ENCODE results near the gene ATP5MC2.
A peak's percentile ranks its signal among the peaks of the same experiment; 100 is the strongest.
"Not testable (repeated sequence)": the region's sequence is repeated elsewhere in the genome, so short reads cannot be mapped to it uniquely, and the experiment has no call there.

Gene ATP5MC2

GRCh38 chr12:53675701-53676607 is at the start of gene ATP5MC2:
Gene ATP5MC2, minus strand, starts transcription at chr12:53676083. Its CDS starts 3,469 bp downstream, at chr12:53672614.
- DNase-seq: peak; percentile 98

GRCh38 chr12:53722450-53723041 is 46.7 kb upstream of the ATP5MC2 start:
- no peak for DNase-seq

DNA sequence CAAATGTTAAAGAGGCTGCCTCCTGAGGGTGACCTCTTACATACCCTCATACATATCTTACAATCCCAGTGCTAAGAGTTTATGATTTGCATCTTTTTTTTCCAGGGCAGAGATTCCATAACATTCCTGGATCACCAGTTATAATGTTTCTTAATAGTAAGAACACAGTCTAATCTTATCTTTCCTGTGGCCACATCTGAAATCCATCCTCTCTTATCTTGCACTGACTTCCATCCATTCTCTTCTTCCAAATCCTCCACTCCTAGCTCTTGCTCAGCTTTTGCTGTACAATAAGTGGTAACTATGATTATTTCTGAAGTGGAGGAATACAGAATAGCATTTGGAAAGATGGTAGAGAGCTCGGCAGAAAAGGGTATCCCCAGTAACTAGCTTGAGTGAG is 45.1 kb upstream of the ATP5MC2 start:
- no peak for DNase-seq

DNA sequence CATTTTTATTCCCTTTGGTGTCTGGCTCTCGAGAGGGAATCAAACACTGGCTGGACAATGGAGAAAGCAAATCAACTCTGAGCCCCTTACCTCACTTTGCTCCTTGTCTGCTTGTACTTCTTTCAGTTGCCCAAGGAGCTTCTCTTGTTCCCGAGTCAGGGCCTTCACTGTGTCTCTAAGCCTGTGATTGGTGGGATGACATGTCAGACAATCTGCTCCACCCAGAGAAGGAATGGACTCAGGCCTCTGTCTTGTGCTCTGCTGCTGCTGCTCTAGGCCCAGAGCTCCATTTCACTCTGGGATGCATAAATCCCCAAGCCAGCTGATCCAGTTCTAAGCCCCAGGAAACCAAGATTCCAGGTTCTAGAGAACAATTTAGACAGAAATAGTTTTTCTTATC is 43.8 kb upstream of the ATP5MC2 start:
- DNase-seq: no peak

GRCh38 chr12:53718567-53718966 is 42.7 kb upstream of the ATP5MC2 start:
- DNase-seq: not testable (repeated sequence)

GRCh38 chr12:53717319-53717718 is 41.4 kb upstream of the ATP5MC2 start:
- DNase-seq: no peak

DNA sequence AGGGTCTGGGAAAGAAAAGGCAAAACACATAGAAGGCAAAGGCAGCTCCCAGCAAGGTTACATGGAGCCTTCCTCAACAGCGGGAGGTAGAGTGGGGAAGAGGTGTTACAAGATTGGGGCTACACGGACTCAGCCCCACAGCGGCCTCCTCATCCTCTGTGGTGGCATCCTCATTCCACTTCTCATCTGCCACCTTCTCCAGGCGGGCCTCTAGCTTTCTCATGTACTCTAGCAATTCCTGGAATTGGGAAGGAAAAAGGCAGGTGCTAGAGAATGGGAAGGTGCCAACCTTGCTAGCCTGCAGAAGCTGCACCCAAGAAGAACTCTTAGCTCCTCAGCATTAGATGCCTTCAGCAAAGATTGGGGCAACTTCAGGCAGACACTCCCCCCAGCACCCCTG is 38.1 kb upstream of the ATP5MC2 start:
- DNase-seq: no peak

- DNase-seq: no peak
Measured at GRCh38 chr12:53713516-53713915, 37.6 kb upstream of the ATP5MC2 start.

DNA sequence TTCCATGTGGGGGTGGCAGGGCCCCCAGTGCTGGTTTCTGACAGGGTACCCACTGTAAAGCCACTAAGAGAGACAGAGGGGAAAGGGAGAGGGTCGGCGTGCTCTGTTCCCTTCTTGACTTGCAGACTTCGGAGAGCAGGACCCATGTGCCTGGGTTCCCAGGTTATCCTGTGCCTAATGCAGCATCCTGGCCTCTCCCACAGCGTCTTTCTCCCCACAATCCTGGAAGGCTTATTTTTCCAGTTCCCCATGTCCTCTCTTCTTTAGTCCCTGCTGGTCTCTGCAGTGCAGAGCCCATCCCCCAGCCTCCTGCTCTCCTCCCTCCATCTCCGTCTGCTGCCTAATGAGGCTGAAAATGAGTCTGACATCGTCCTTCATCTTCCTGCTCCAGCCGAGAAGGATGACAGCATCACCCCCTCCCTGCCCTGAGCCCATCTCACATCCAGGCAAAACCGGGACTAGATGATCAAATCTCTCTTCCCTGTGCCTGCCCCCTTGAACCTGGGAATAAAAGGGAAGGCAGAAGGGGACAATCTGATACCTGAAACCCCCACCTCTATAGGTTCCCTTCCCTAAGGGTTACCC is 36.3 kb upstream of the ATP5MC2 start:
- DNase-seq: no peak

DNA sequence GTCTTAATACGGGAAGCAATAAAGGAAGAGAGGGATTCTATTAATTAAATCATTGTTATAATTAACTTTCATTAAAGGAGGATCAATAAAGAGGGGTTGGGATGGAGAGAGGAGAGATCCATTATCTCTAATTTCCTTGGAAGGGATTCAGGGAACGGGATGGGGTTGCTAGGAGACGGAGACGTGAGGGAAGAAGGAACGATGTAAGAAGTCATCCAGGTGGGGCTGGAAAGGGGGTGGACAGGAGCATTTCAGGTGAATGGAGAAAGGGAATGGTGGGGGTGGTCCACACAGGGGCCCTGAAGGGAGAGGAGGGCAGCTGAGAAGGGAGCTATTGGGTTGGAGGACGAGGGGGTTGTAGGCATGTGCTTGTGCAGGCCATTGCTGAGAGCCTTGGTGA is 34.2 kb upstream of the ATP5MC2 start:
- DNase-seq: no peak

GRCh38 chr12:53709671-53710070 is 33.8 kb upstream of the ATP5MC2 start:
- no peak for DNase-seq

GRCh38 chr12:53706080-53706479 is 30.2 kb upstream of the ATP5MC2 start:
- no peak for DNase-seq

- no peak for DNase-seq
Measured at GRCh38 chr12:53703756-53704155, 27.9 kb upstream of the ATP5MC2 start.

GRCh38 chr12:53701518-53702264 is 25.8 kb upstream of the ATP5MC2 start:
- DNase-seq: peak; percentile 42

DNA sequence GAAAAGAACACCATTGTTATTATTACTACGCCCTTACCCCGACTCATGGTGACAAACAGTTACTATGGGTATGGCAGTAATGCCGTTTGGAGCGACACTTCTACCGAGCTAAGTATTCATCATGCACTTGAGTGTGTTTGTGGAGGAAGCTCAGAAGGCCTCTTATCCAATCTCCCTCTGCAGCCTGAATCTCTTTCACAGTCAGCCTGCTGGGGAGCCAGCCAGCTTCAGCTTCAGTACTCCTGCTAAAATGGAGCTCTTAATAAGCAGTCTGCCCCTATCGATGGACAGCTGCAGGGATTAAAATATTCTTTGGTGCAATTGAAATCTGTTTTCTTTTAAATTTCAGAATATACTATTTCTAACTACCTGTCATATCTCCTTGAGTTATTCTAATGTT is 24.7 kb upstream of the ATP5MC2 start:
- DNase-seq: no peak

GRCh38 chr12:53699678-53700025 is 23.8 kb upstream of the ATP5MC2 start:
- no peak for DNase-seq

DNA sequence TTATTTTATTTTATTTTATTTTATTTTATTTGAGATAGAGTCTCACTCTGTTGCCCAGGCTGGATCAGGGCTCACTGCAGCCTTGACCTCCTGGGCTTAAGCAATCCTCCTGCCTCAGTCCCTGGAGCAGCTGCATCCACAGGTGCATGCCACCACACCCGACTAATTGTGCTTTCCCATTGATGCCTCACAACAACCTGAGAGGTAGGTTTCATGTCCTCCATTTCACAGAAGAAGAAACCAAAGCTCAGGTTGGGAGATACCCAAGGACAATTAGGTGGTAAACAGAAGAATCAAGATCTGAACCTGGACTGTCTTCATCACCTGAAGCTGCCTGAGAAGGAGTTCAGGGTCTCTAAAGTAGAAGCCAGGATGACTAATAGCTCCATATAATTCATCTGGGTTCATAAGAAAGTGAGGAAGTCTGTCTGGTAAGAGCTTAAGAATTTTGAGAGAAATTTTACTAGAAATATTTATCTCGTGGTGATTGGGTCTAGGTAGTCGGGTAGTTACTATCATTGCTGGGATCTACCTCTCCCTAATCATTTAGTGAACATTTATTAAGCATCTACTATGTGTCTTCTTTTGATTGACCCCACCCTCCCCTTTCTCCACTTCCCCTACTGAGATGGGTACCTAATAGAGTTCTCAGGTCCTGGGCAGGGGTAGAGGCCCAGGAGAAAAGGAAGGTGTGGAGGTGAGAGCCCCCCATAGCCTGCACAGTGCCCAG is 23.2 kb upstream of the ATP5MC2 start:
- no peak for DNase-seq

DNA sequence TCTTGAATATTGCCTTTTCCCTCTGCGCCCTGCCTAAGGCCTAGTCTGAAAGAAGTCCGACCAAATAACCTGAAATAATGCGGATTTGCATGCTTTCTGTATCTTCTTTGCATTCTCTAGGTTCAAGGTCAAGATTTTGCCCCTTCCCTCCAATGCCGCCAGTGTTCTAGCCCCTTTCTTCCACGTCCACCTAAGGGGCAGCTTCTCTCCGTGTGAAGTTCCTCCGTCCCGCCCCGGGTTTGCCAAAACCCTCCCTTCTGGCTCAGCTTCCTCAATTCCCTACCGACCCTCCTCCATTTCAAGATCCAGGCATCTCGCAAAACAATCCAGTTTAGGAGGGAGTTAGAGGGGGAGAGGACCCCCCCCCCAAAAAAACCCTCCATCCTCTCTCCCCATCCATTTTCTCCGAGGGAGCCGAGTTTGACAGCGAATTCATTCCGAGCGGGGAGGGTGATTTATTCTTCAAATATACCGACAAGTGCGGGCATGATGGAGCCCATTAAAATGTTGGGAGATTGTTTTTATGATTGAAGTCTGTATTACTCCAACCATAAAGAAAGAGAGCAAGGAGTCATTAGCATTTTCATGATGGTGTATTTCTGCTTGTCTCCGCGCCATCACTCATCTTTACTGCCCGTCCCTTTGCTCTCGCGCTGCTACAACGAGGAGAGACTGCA is 20.9 kb upstream of the ATP5MC2 start:
- no peak for DNase-seq

GRCh38 chr12:53696285-53696654 is 20.4 kb upstream of the ATP5MC2 start:
- DNase-seq: peak; percentile 97

- DNase-seq: peak; percentile 17
Measured at GRCh38 chr12:53695152-53696145, 19.6 kb upstream of the ATP5MC2 start.

DNA sequence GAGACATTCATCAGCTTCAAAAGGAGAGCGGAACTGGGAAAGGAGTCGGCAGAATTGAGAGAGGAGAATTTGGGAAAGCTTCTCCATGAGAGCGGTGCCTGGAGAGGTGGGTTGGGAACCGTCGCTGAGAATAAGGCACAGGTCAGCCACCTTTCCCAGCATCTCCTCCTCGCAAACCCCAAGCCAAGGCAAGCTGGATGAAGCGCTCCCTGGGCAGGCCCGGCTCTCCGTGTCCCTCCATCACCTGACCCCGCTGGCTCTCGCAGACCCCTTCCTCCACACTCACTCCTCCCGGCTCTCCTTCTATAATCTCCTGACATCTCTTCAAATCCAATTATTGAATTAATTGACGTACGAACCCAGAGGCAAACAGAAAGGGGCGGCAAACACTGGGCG is 18.9 kb upstream of the ATP5MC2 start:
- no peak for DNase-seq

Data from DMS153 (cell line).